Stimulated activated naive B cell treated with anti-CD40 and anti-IgM and Interleukin-4, amounts not matched to agents 10 μg/mL and 1 μg/mL and 100 μg/mL, for 72 hours (primary cell): ENCODE measurements around the gene MOSPD2.
A peak's percentile ranks its signal among the peaks of the same experiment; 100 is the strongest.

ENCODE experiments used
- ATAC-seq, 2 donors: fragments of 150-1000 bp; cut with Tn5 transposase; replicated peaks; 2 replicates each; pipeline ENCODE4 v1.10.0; 2021; ENCODE audit warnings: moderate library complexity in 1 of 2
- DNase-seq: peaks from one replicate; pipeline ENCODE4 v3.0.0; 2021
- H3K27ac Mint-ChIP-seq: one replicate; pipeline ENCODE4 v1.8.0; 2022; ENCODE audit warnings: mild to moderate bottlenecking, mixed read lengths
- H3K27me3 Mint-ChIP-seq, 2 donors: one replicate each; pipeline ENCODE4 v1.8.0; 2022; ENCODE audit warnings: mixed read lengths in 2 of 2
- H3K36me3 Mint-ChIP-seq, 2 donors: one replicate each; pipeline ENCODE4 v1.8.0; 2022; ENCODE audit warnings: mixed read lengths in 2 of 2, mild to moderate bottlenecking in 1 of 2
- H3K4me1 Mint-ChIP-seq, 2 donors: one replicate each; pipeline ENCODE4 v1.8.0; 2022; ENCODE audit warnings: mixed read lengths in 2 of 2, mild to moderate bottlenecking in 1 of 2
- H3K4me3 Mint-ChIP-seq, 2 donors: one replicate each; pipeline ENCODE4 v1.8.0; 2022; ENCODE audit warnings: mild to moderate bottlenecking in 2 of 2, mixed read lengths in 2 of 2, moderate library complexity in 1 of 2
- H3K9me3 Mint-ChIP-seq, 2 donors: one replicate each; pipeline ENCODE4 v1.8.0; 2022; ENCODE audit warnings: mixed read lengths in 2 of 2, mild to moderate bottlenecking in 1 of 2

MOSPD2 gene

GRCh38 chrX:14926471-14926870 lies 53.2 kb downstream of the MOSPD2 start:
- DNase-seq (no peak), ATAC-seq (no peak)
- H3K27ac Mint-ChIP-seq, result no peak overlapping the region
- no peak overlapping the region for H3K4me3 Mint-ChIP-seq
- peaks cover 0 to 3% of the 10 kb centered on the region in 2 donors for H3K9me3 Mint-ChIP-seq
- peaks cover 0 to 4% of the 10 kb centered on the region in 2 donors for H3K27me3 Mint-ChIP-seq
- peaks cover 0 to 2% of the 10 kb centered on the region in 2 donors for H3K4me1 Mint-ChIP-seq
- H3K36me3 Mint-ChIP-seq, result peaks cover 0 to 4% of the 10 kb centered on the region in 2 donors

DNA sequence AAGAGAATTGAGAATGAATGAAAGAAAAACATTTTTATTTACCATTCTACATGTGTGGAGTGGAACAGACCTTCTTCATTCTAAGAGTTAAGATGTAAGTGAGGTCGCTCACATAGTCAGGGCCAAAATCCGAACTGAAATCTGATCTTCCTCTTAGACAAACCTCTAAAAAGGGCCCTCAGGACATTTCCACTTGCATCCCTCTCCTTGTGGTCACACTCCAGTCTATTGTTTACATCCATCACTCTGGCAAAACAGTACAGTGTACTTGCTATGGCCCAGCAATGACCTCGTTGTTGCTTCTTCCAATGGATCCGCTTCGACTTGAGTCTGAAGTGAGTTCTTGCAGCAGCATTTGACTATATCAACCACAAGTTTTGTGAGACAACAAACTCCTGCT lies 54.2 kb downstream of the MOSPD2 start:
- H3K4me3 Mint-ChIP-seq, result no peak overlapping the region
- H3K27ac Mint-ChIP-seq, result no peak overlapping the region
- no peak for DNase-seq
- peaks cover 0 to 2% of the 10 kb centered on the region in 2 donors for H3K36me3 Mint-ChIP-seq
- H3K27me3 Mint-ChIP-seq, result peaks cover 0 to 4% of the 10 kb centered on the region in 2 donors
- H3K4me1 Mint-ChIP-seq, result peaks cover 0 to 2% of the 10 kb centered on the region in 2 donors
- no peak for ATAC-seq
- H3K9me3 Mint-ChIP-seq, result peaks cover 0 to 3% of the 10 kb centered on the region in 2 donors

DNA sequence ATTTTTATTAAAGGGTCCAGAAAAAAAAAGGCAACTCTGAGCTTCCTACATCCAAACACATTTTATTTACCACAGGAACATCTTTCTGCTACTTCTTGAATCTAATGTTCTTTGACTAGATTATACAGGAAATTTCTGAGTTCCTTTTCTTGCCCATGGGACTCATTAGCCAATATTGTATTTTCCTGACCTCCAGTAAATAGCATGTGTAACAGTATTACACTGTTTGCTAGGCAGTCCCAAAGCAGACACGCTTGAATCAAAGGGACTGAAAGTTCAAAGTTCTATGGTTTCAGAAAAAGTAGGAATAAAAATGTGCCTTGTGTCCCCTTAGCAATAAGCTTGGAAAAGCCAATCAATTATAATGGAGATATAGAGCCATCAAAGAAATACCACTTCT lies 57.4 kb downstream of the MOSPD2 start:
- peaks cover 0 to 4% of the 10 kb centered on the region in 2 donors for H3K27me3 Mint-ChIP-seq
- H3K36me3 Mint-ChIP-seq, result no peaks in the 10 kb centered on the region
- H3K9me3 Mint-ChIP-seq, result peaks cover 0 to 3% of the 10 kb centered on the region in 2 donors
- ATAC-seq (no peak), DNase-seq (no peak)
- no peak overlapping the region for H3K4me3 Mint-ChIP-seq
- H3K27ac Mint-ChIP-seq, result no peak overlapping the region
- H3K4me1 Mint-ChIP-seq, result no peaks in the 10 kb centered on the region

DNA sequence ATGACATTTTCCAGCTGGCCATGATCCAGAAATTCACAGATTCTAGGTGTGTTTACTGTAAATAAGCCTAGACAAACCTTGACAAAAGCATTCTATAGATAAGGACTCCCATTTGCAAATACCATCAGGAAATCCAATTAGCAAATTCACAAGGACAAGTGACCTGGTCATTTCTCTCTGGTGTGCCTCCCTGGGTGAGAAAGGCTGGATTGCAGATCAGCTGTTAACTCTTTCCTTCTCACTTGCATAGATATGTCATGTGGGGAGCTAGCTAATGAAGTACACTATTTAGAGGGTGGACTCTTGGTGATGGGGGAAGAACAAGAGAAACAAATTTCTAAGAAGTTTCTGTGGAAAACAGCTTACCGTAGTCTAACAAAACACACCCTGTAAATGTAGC lies 58.9 kb downstream of the MOSPD2 start:
- ATAC-seq (no peak), DNase-seq (no peak)
- Mint-ChIP-seq H3K9me3 (peaks cover 0 to 3% of the 10 kb centered on the region in 2 donors), H3K4me1 (no peaks in the 10 kb centered on the region), H3K36me3 (no peaks in the 10 kb centered on the region), H3K27me3 (peaks cover 0 to 4% of the 10 kb centered on the region in 2 donors), H3K27ac (no peak overlapping the region), H3K4me3 (no peak overlapping the region)

GRCh38 chrX:14934423-14934822 lies 61.2 kb downstream of the MOSPD2 start:
- peaks cover 5% of the 10 kb centered on the region in 2 donors for H3K27me3 Mint-ChIP-seq

GRCh38 chrX:14936561-14936960 lies 63.3 kb downstream of the MOSPD2 start:
- ATAC-seq (peak in 1 of 2 donors; percentile 31), DNase-seq (no peak)
- no peak overlapping the region for H3K27ac Mint-ChIP-seq
- no peak overlapping the region for H3K4me3 Mint-ChIP-seq
- no peaks in the 10 kb centered on the region for H3K36me3 Mint-ChIP-seq
- H3K4me1 Mint-ChIP-seq, result no peaks in the 10 kb centered on the region
- H3K9me3 Mint-ChIP-seq, result peaks cover 0 to 4% of the 10 kb centered on the region in 2 donors
- peaks cover 5 to 10% of the 10 kb centered on the region in 2 donors for H3K27me3 Mint-ChIP-seq

More at GRCh38 chrX:14934423-14934822, 61.2 kb downstream of the MOSPD2 start:
- Mint-ChIP-seq H3K4me3 (no peak overlapping the region), H3K36me3 (no peaks in the 10 kb centered on the region), H3K9me3 (no peaks in the 10 kb centered on the region), H3K27ac (no peak overlapping the region), H3K4me1 (no peaks in the 10 kb centered on the region)
- ATAC-seq, result no peak
- no peak for DNase-seq

GRCh38 chrX:14939644-14940043 lies 66.4 kb downstream of the MOSPD2 start:
- peaks cover 5 to 10% of the 10 kb centered on the region in 2 donors for H3K27me3 Mint-ChIP-seq
- no peak for ATAC-seq
- no peaks in the 10 kb centered on the region for H3K36me3 Mint-ChIP-seq
- DNase-seq, result no peak
- H3K4me3 Mint-ChIP-seq, result no peak overlapping the region
- no peak overlapping the region for H3K27ac Mint-ChIP-seq
- H3K4me1 Mint-ChIP-seq, result no peaks in the 10 kb centered on the region
- H3K9me3 Mint-ChIP-seq, result peaks cover 0 to 4% of the 10 kb centered on the region in 2 donors

DNA sequence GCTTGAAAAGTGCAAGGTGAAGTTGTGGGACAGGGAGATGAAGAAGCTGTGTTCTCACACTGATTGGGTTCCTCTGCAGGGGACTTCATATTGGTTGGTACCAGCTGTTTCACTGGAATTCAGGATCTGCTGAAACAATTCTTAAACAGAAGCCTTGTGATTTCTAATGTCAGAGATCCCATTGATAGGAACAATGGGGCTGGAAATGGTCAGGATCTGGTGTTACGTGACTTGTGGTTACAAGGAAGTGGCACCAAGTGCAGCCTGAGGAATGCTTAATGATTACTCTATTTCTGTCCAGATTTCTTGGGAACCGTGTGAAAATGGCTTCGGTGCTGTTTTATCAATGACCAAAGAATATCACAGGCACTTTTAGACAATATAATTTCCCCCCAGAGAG lies 68.1 kb downstream of the MOSPD2 start:
- H3K36me3 Mint-ChIP-seq, result no peaks in the 10 kb centered on the region
- H3K27me3 Mint-ChIP-seq, result peaks cover 5 to 10% of the 10 kb centered on the region in 2 donors
- no peak overlapping the region for H3K4me3 Mint-ChIP-seq
- H3K4me1 Mint-ChIP-seq, result no peaks in the 10 kb centered on the region
- no peak for DNase-seq
- ATAC-seq, result no peak
- peaks cover 0 to 4% of the 10 kb centered on the region in 2 donors for H3K9me3 Mint-ChIP-seq
- no peak overlapping the region for H3K27ac Mint-ChIP-seq

DNA sequence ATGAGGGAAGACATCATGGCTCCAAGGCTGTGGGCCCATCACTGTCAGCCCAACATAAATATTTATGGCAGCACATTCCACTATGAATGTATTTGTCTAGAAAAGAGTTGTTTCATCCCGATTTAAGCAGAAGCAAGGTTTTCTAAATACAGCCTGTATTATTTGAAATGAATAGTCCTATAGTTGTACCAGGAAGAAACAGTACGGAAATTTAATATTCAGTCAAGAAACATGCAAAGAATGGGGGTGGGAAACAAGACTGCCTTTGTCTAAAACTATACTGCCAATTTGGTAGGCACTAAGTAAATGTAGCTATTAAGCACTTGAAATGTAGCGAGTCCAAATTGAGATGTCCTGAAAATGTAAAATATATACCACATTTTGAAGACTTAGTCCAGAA lies 69.1 kb downstream of the MOSPD2 start:
- DNase-seq (no peak), ATAC-seq (no peak)
- H3K9me3 Mint-ChIP-seq, result peaks cover 0 to 4% of the 10 kb centered on the region in 2 donors
- no peak overlapping the region for H3K27ac Mint-ChIP-seq
- no peak overlapping the region for H3K4me3 Mint-ChIP-seq
- H3K36me3 Mint-ChIP-seq, result no peaks in the 10 kb centered on the region
- no peaks in the 10 kb centered on the region for H3K4me1 Mint-ChIP-seq
- peaks cover 5 to 16% of the 10 kb centered on the region in 2 donors for H3K27me3 Mint-ChIP-seq

DNA sequence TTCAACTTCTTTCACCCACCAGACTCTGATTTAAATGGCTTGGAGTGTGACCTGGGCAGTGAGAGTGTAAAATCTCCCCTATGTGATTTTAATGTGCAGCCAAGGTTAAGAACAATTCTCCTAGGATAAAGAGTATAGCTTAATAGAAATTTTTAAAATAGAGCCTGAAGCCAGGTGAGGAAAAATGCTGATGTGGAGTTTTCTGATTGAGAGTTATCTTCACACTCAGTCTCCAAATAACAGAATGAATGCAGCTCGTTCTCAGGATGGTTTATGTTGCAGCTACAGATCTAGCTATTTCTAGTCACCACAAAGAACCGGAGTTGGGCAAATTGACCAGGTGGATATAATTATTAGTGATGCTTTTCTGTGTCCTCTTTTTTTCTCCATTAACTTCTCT lies 70.7 kb downstream of the MOSPD2 start:
- DNase-seq (no peak), ATAC-seq (no peak)
- Mint-ChIP-seq H3K4me3 (no peak overlapping the region), H3K4me1 (no peaks in the 10 kb centered on the region), H3K36me3 (no peaks in the 10 kb centered on the region), H3K27me3 (peaks cover 0 to 11% of the 10 kb centered on the region in 2 donors), H3K9me3 (peaks cover 0 to 4% of the 10 kb centered on the region in 2 donors), H3K27ac (no peak overlapping the region)

GRCh38 chrX:14946606-14947155 lies 73.5 kb downstream of the MOSPD2 start:
- DNase-seq (no peak), ATAC-seq (no peak)
- Mint-ChIP-seq H3K27me3 (peaks cover 0 to 6% of the 10 kb centered on the region in 2 donors), H3K4me1 (no peaks in the 10 kb centered on the region), H3K36me3 (no peaks in the 10 kb centered on the region), H3K27ac (no peak overlapping the region), H3K9me3 (no peaks in the 10 kb centered on the region), H3K4me3 (no peak overlapping the region)

GRCh38 chrX:14948691-14949090 lies 75.5 kb downstream of the MOSPD2 start:
- Mint-ChIP-seq H3K36me3 (no peaks in the 10 kb centered on the region), H3K9me3 (no peaks in the 10 kb centered on the region), H3K4me3 (no peak overlapping the region), H3K27me3 (peaks cover 0 to 6% of the 10 kb centered on the region in 2 donors), H3K4me1 (no peaks in the 10 kb centered on the region), H3K27ac (no peak overlapping the region)
- no peak for DNase-seq
- no peak for ATAC-seq

- H3K4me1 Mint-ChIP-seq, result no peaks in the 10 kb centered on the region
- ATAC-seq, result no peak
- no peaks in the 10 kb centered on the region for H3K36me3 Mint-ChIP-seq
- H3K27ac Mint-ChIP-seq, result no peak overlapping the region
- no peaks in the 10 kb centered on the region for H3K27me3 Mint-ChIP-seq
- peaks cover 2 to 12% of the 10 kb centered on the region in 2 donors for H3K9me3 Mint-ChIP-seq
- no peak for DNase-seq
- H3K4me3 Mint-ChIP-seq, result no peak overlapping the region
These were observed 83.8 kb downstream of the MOSPD2 start for GRCh38 chrX:14956813-14957582.

GRCh38 chrX:14963447-14964236 lies 90.4 kb downstream of the MOSPD2 start:
- no peaks in the 10 kb centered on the region for H3K36me3 Mint-ChIP-seq
- peaks cover 0 to 4% of the 10 kb centered on the region in 2 donors for H3K27me3 Mint-ChIP-seq
- no peak overlapping the region for H3K4me3 Mint-ChIP-seq
- DNase-seq, result no peak
- H3K27ac Mint-ChIP-seq, result no peak overlapping the region
- no peaks in the 10 kb centered on the region for H3K9me3 Mint-ChIP-seq
- no peak for ATAC-seq
- no peaks in the 10 kb centered on the region for H3K4me1 Mint-ChIP-seq
